ENCODE measurements around the gene OR6B2. TPM values are rescaled to one million over a fixed set of nuclear protein-coding genes. Genes with fewer than 3 reads are reported as not detected.

Gene OR6B2
- total RNA-seq, 1 donor from 2014 or later, result not detected

DNA sequence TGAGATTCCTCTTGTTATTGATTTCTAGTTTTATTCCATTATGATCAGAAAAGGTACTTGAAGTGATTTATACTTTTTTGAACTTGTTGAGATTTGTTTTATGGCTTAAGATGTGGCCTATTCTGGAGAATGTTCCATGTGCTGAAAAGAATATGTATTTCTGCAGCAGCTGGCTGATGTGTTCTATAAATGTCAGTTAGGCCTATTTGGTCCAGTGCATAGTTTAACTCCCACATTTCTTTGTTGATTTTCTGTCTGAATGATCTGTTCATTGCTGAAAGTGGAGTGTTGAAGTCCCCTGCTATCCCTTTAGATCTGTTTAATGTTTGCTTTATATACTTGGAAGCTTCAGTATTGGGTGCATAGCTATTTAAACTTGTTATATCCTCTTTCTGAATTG, 7.1 kb upstream of the OR6B2 start:
- H3K4me3 ChIP-seq (ENCODE audit: low read depth, low read length), result no peak overlapping the region
- no peak for DNase-seq (ENCODE audit: low read depth)
- no peaks in the 10 kb centered on the region for H3K36me3 ChIP-seq (ENCODE audit: control insufficient read depth, insufficient read depth, low read length)
- FAIRE-seq, result no peak
- TF ChIP-seq, protein P1, sequence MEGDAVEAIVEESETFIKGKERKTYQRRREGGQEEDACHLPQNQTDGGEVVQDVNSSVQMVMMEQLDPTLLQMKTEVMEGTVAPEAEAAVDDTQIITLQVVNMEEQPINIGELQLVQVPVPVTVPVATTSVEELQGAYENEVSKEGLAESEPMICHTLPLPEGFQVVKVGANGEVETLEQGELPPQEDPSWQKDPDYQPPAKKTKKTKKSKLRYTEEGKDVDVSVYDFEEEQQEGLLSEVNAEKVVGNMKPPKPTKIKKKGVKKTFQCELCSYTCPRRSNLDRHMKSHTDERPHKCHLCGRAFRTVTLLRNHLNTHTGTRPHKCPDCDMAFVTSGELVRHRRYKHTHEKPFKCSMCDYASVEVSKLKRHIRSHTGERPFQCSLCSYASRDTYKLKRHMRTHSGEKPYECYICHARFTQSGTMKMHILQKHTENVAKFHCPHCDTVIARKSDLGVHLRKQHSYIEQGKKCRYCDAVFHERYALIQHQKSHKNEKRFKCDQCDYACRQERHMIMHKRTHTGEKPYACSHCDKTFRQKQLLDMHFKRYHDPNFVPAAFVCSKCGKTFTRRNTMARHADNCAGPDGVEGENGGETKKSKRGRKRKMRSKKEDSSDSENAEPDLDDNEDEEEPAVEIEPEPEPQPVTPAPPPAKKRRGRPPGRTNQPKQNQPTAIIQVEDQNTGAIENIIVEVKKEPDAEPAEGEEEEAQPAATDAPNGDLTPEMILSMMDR (IDR thresholded peaks at IDR 0.05; ENCODE audit: insufficient read depth, low read length, severe bottlenecking), result no peak
- H3K27me3 ChIP-seq (ENCODE audit: control insufficient read depth, insufficient read depth, low read length), result no peaks in the 10 kb centered on the region

DNA sequence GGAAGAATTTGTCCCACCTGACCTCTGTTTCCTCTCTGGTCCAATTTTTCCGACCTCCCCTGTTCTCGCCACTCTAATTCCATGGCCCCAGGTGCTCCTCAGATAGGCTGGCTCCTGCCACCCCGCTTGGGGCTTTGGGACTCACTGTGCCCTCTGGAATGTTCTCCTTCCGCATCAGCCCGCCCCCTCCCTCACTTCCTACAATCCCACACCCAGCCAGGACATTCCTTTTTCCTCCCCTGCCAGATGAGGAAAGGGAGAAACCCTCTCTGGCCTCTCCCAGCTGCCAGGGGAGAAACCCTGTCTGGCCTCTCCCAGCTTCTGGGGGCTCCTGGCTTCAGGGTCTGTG, 3.1 kb upstream of the OR6B2 start:
- H3K27me3 ChIP-seq (ENCODE audit: control insufficient read depth, insufficient read depth, low read length), result no peaks in the 10 kb centered on the region
- DNase-seq (ENCODE audit: low read depth) (no peak), FAIRE-seq (no peak)
- TF ChIP-seq, protein P1 (IDR thresholded peaks at IDR 0.05; ENCODE audit: insufficient read depth, low read length, severe bottlenecking), result no peak
- no peaks in the 10 kb centered on the region for H3K36me3 ChIP-seq (ENCODE audit: control insufficient read depth, insufficient read depth, low read length)
- H3K4me3 ChIP-seq (ENCODE audit: low read depth, low read length), result no peak overlapping the region

DNA sequence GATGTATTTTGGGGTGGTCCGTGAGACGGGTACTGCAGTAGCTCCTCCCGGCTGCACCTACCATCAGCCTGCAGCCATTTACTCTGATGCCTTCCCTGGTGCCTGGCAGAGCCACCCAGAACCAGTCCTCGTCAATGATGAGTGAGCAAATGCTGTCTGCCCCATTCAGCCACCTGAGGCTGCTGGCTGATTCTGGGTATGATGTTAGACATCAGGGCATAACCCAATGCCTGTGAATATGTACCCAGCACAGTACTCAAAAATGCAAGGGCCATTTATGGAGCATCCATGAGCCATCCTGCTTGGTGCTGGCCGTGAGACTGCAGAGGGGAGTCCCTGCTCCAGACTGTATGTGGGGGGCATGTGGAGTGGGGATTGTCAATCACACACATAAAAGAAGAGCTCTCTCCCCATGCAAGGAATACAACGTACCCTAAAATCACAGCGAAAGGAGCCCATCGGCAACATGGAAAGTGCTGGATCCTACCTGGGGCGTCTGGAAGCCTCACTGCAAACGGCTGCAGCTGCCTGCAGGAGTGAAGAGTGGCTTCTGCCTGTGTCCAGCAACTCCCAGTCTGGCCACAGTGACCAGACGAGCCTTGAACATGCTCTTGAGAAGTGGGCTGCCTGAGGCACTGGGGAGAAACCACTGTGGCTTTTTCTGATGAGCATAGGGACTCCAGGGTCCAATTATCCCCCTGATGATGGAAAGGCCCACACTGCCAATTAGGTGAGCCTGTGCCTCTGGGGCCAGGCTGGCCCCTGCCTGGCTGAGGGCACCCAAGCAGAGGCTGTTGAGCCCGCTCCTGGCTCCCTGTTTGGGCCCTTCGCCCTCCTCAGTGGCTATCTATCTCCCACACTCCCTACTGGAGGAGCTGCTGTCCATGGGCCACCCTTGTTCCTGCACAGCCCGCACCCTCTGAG, 2.4 kb upstream of the OR6B2 start:
- Histone ChIP-seq H3K4me3 (ENCODE audit: low read depth, low read length) (no peak overlapping the region), H3K27me3 (ENCODE audit: control insufficient read depth, insufficient read depth, low read length) (no peaks in the 10 kb centered on the region), H3K36me3 (ENCODE audit: control insufficient read depth, insufficient read depth, low read length) (no peaks in the 10 kb centered on the region)
- no peak for DNase-seq (ENCODE audit: low read depth)
- no peak for FAIRE-seq
- TF ChIP-seq, protein P1 (IDR thresholded peaks at IDR 0.05; ENCODE audit: insufficient read depth, low read length, severe bottlenecking), result no peak

DNA sequence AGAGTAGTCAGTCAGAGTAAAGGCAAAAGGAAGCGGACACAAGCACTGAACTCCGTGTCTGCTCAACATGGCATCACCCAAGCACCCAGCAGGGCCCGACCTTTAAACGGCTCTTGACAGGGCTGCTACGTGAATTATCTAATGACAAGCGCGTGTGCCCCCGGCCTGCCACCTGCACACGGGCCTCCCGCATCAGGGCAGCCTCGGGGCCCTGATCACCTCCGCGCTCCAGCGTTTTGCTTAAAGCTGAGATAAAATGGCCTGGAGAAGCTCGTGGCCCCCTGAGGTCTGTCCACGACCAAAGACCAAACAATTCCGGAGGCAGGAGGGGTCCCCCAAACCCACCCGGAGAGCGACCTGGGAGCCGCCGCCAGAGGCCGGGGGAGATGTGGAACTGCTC, 5.5 kb downstream of the OR6B2 start:
- DNase-seq (ENCODE audit: low read depth) (no peak), FAIRE-seq (no peak)
- H3K36me3 ChIP-seq (ENCODE audit: control insufficient read depth, insufficient read depth, low read length), result peaks cover 5% of the 10 kb centered on the region
- no peaks in the 10 kb centered on the region for H3K27me3 ChIP-seq (ENCODE audit: control insufficient read depth, insufficient read depth, low read length)
- TF ChIP-seq, protein P1 (IDR thresholded peaks at IDR 0.05; ENCODE audit: insufficient read depth, low read length, severe bottlenecking), result no peak
- peak overlapping the region; percentile 94 for H3K4me3 ChIP-seq (ENCODE audit: low read depth, low read length)

DNA sequence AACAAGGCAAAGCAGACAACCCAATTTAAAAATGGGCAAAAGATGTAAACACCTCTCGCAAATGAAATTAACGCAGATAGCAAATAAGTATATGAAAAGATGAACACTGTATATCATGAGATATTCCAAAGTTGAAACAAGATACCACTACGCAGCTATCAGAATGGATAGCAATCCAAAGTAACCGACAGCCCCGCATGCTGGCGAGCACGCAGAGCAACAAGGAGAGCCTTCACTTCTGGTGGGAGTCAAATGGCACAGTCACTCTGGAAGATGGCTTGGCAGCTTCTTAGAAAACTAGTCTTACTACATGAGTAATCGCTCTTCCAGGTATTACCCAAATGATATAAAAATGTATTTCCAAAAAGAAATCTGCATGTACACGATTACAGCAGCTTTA, 6.4 kb downstream of the OR6B2 start:
- DNase-seq (ENCODE audit: low read depth) (no peak), FAIRE-seq (no peak)
- H3K4me3 ChIP-seq (ENCODE audit: low read depth, low read length), result no peak overlapping the region
- peaks cover 7% of the 10 kb centered on the region for H3K36me3 ChIP-seq (ENCODE audit: control insufficient read depth, insufficient read depth, low read length)
- H3K27me3 ChIP-seq (ENCODE audit: control insufficient read depth, insufficient read depth, low read length), result no peaks in the 10 kb centered on the region
- TF ChIP-seq, protein P1 (IDR thresholded peaks at IDR 0.05; ENCODE audit: insufficient read depth, low read length, severe bottlenecking), result no peak

All from bronchial epithelial cell (primary cell).